Measurements from ENCODE around the gene SH3D19.

Gene SH3D19

DNA sequence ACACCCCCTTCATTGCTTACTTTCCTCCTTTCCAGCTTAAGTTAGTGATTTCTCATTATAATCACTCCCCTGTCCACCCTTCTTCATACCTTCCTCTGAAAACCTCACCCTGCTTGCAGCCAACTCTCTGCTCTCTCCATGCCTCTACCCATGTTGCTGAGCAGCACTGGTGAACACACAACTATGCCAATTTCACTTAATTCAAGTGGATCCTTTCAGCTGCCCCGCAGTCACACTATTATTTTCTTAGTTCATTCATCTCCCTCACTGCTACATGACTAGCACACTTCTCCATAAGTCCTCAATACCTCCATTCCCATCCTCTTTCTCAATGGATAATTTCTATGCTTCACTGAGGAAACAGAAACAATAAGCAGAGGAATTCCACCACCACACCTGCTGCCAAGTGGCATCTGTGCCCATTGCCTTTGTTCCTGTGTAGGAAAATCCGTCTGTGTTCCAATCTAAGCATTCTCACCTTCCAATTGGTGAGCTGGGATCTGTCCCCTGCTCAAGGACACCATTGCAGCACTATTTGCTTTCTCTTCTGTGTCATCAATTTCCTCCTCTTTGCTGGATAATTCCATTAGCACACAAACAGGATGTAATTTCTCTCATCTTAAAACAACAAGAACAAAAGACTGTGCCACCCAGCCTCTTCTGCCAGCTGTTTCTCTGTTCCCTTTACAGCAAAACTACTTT, 73.7 kb downstream of the SH3D19 start:
- Histone ChIP-seq H3K4me3 (replicated peaks; ENCODE audit: low read depth, low read length) (no peak overlapping the region), H3K27me3 (replicated peaks; ENCODE audit: control insufficient read depth, insufficient read depth, low read length) (no peaks in the 10 kb centered on the region), H3K36me3 (ENCODE audit: control insufficient read depth, insufficient read depth, low read length) (no peaks in the 10 kb centered on the region)
- TF ChIP-seq, protein P1, sequence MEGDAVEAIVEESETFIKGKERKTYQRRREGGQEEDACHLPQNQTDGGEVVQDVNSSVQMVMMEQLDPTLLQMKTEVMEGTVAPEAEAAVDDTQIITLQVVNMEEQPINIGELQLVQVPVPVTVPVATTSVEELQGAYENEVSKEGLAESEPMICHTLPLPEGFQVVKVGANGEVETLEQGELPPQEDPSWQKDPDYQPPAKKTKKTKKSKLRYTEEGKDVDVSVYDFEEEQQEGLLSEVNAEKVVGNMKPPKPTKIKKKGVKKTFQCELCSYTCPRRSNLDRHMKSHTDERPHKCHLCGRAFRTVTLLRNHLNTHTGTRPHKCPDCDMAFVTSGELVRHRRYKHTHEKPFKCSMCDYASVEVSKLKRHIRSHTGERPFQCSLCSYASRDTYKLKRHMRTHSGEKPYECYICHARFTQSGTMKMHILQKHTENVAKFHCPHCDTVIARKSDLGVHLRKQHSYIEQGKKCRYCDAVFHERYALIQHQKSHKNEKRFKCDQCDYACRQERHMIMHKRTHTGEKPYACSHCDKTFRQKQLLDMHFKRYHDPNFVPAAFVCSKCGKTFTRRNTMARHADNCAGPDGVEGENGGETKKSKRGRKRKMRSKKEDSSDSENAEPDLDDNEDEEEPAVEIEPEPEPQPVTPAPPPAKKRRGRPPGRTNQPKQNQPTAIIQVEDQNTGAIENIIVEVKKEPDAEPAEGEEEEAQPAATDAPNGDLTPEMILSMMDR (IDR thresholded peaks at IDR 0.05; ENCODE audit: insufficient read depth, low read length, poor library complexity, severe bottlenecking) = no peak
- no peak for DNase-seq (ENCODE audit: extremely low read depth, insufficient read length)

DNA sequence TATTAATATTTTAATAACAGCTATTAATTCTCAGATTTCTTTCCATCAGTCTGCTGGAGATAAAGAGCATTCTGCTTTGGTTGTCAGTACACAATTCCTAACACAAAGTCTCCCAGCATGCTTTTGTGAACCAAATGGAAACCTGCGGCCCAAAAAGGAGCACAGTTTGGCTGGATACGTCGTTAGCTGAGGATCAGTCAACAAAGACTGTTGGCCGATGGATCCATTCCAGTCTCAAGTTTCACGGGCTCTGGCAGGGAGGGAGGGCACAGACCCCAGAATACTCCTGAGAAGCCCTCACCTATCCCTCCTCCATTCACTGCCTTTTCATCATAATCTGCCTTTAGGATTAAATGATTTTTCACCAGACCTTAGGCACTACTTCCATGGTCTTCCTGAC, 74.7 kb downstream of the SH3D19 start:
- Histone ChIP-seq H3K27me3 (replicated peaks; ENCODE audit: control insufficient read depth, insufficient read depth, low read length) (no peaks in the 10 kb centered on the region), H3K36me3 (ENCODE audit: control insufficient read depth, insufficient read depth, low read length) (no peaks in the 10 kb centered on the region), H3K4me3 (replicated peaks; ENCODE audit: low read depth, low read length) (no peak overlapping the region)
- TF ChIP-seq, protein P1 (IDR thresholded peaks at IDR 0.05; ENCODE audit: insufficient read depth, low read length, poor library complexity, severe bottlenecking) = no peak
- DNase-seq (ENCODE audit: extremely low read depth, insufficient read length) = no peak

DNA sequence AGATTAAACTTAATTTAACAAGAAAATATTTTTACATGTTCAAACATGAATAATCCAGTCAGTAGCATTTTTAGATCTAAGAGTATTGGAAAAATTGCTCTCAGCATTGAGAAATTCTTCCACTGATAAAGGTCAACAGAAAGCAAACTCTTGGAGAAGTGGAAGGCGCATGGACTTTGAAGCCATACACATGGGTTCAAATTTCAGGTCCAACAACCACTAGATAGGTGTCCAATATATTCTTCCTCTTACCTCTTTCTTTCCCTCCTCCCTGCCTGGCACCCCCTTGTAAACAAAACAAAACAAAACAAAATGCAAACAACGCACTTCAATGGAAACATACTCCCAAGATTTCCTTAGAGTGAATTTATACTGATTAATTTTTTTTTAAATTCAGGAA, 76.9 kb downstream of the SH3D19 start:
- Histone ChIP-seq H3K27me3 (replicated peaks; ENCODE audit: control insufficient read depth, insufficient read depth, low read length) (no peaks in the 10 kb centered on the region), H3K36me3 (ENCODE audit: control insufficient read depth, insufficient read depth, low read length) (no peaks in the 10 kb centered on the region), H3K4me3 (replicated peaks; ENCODE audit: low read depth, low read length) (no peak overlapping the region)
- TF ChIP-seq, protein P1 (IDR thresholded peaks at IDR 0.05; ENCODE audit: insufficient read depth, low read length, poor library complexity, severe bottlenecking) = no peak
- no peak for DNase-seq (ENCODE audit: extremely low read depth, insufficient read length)

DNA sequence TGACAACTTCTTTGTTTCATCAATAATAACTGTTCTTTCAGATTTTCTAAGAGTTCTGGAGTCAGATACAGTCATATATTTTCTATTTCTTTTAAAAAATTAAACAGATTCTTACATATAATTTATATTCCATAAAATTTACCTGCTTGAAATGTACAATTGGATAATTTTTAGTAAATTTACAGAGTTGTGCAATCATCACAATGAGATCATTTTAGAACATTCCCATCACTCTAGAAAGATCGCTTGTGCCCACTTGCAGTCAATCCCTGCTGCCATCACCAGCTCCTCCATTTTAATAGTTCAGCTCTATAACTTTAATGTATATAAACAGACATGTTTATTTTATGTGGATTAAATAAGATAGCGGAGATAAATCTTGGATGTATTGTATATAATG, 78.0 kb downstream of the SH3D19 start:
- Histone ChIP-seq H3K36me3 (ENCODE audit: control insufficient read depth, insufficient read depth, low read length) (no peaks in the 10 kb centered on the region), H3K27me3 (replicated peaks; ENCODE audit: control insufficient read depth, insufficient read depth, low read length) (no peaks in the 10 kb centered on the region), H3K4me3 (replicated peaks; ENCODE audit: low read depth, low read length) (no peak overlapping the region)
- TF ChIP-seq, protein P1 (IDR thresholded peaks at IDR 0.05; ENCODE audit: insufficient read depth, low read length, poor library complexity, severe bottlenecking) = no peak
- no peak for DNase-seq (ENCODE audit: extremely low read depth, insufficient read length)

DNA sequence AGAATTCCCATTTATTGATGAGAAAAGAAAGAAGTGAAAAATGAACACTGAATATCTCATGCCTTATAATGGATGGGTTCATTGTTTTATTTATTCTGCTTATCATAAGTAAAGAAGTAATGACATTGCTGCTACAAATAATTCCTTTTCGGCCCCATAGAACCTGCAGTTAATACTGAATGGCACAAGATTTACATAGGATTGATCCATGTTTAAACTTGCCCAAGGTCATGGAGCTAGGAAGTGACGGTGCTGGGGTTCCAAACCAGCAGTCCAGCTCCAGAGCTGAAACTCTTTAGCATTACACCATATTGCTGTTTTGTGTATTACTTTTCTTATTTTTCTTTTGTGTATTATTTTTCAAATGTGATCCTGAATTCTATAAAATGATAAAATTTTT, 78.7 kb downstream of the SH3D19 start:
- Histone ChIP-seq H3K36me3 (ENCODE audit: control insufficient read depth, insufficient read depth, low read length) (no peaks in the 10 kb centered on the region), H3K27me3 (replicated peaks; ENCODE audit: control insufficient read depth, insufficient read depth, low read length) (no peaks in the 10 kb centered on the region), H3K4me3 (replicated peaks; ENCODE audit: low read depth, low read length) (no peak overlapping the region)
- DNase-seq (ENCODE audit: extremely low read depth, insufficient read length) = no peak
- TF ChIP-seq, protein P1 (IDR thresholded peaks at IDR 0.05; ENCODE audit: insufficient read depth, low read length, poor library complexity, severe bottlenecking) = no peak

DNA sequence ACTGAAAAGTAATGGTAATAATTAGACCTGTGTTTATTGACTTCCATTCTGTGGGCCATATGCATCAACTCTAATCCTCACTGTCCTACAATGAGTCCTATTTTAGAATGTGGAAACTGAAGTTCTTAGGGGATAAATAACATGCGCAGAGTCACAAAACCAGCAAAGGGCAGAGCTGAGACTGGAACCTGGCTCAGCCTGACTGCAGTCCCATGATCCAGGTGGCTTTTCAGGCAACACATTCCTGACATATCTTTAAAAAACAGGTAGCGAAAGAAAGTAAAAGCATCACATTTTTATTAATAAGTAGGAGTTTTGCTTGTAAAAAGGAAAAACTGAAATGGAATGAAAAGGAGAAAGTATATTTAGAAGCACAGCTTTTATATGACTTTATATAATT, 83.1 kb downstream of the SH3D19 start:
- TF ChIP-seq, protein P1 (IDR thresholded peaks at IDR 0.05; ENCODE audit: insufficient read depth, low read length, poor library complexity, severe bottlenecking) = no peak
- Histone ChIP-seq H3K36me3 (ENCODE audit: control insufficient read depth, insufficient read depth, low read length) (no peaks in the 10 kb centered on the region), H3K4me3 (replicated peaks; ENCODE audit: low read depth, low read length) (no peak overlapping the region), H3K27me3 (replicated peaks; ENCODE audit: control insufficient read depth, insufficient read depth, low read length) (no peaks in the 10 kb centered on the region)
- no peak for DNase-seq (ENCODE audit: extremely low read depth, insufficient read length)
